HL-60/S4 treated with phorbol 12-myristate 13-acetate at 8.2 ng/mL for 4 days and 3 days (cell line): ENCODE measurements around the gene SORBS1.

Experiments
- in situ Hi-C: fragments of 300-500 bp; cut with MboI; formaldehyde crosslinking; loops from 2 replicates; pipeline ENCODE4 v1.15.0; 2022; ENCODE audit warnings: low sequenced_read_pairs

Gene SORBS1

DNA sequence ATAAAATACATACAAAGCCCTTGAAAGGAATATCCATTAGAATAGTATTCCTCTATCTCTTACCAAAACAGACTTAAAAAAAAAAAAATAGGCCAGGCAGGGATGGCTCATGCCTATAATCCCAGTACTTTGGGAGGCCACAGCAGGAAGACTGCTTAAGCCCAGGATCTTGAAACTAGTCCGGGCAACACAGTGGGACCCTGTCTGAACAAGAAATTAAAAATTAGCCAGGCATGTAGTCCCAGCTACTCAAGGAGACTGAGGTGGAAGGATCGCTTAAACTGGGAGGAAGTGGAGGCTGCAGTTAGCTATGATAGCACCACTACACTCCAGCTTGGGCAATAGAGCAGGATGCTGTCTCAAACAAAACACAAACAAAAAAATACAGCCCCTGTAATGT, 280.0 kb downstream of the SORBS1 start:
- in situ Hi-C loops = no loop called here

DNA sequence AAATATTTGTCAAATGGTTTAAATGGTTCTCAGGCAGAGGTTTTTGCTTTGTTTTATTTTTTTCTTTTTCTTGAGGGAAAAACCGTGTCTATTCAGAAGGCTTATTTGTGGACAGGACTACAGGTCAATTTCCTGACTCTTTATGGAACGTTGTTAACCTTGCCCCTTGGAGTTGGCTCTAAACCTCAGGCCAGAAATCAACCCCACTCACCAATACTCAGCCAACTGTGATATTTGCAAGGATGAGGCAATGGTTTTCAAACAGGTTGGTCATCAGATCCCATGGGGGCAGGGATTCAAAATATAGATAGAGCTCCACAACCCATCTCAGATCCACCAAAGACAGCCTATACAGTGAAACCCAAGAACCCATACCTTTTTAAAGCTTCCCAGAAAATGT, 280.5 kb downstream of the SORBS1 start:
- in situ Hi-C loops = no loop called here

DNA sequence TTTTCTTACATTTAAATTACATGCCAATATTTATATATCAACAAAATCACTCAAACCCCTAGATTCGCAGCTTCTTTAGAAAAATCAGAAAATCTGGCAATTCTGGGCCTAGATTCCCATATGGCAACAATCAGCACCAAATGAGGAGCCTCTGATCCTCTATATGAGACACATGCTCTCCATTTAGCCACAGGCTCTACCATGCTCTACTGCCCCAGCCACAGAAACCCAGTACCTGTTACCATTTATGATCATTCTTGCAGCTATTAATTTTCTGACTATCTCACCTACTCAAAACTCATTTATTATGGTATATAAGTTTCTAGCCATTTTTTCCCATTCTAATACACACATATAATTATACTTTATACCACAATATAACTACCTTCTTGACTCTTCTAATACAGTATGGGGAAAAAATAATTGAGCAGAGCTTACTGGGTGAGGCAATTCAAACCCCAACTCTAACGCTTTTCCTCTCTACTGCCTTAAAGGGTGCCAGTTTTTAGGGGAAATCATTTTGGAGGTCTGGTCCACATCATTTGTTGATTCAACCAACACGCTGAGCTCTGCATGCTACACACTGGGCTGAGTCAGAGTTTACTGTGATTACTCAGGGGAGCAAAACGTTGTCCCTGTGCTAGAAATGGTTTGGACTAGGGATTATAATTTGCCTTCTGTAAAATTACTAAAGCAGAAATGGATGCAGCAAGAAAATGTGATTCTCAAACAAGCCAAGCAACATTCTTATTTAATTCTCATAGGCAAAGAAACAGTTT, 281.9 kb downstream of the SORBS1 start:
- in situ Hi-C loops = no loop called here

DNA sequence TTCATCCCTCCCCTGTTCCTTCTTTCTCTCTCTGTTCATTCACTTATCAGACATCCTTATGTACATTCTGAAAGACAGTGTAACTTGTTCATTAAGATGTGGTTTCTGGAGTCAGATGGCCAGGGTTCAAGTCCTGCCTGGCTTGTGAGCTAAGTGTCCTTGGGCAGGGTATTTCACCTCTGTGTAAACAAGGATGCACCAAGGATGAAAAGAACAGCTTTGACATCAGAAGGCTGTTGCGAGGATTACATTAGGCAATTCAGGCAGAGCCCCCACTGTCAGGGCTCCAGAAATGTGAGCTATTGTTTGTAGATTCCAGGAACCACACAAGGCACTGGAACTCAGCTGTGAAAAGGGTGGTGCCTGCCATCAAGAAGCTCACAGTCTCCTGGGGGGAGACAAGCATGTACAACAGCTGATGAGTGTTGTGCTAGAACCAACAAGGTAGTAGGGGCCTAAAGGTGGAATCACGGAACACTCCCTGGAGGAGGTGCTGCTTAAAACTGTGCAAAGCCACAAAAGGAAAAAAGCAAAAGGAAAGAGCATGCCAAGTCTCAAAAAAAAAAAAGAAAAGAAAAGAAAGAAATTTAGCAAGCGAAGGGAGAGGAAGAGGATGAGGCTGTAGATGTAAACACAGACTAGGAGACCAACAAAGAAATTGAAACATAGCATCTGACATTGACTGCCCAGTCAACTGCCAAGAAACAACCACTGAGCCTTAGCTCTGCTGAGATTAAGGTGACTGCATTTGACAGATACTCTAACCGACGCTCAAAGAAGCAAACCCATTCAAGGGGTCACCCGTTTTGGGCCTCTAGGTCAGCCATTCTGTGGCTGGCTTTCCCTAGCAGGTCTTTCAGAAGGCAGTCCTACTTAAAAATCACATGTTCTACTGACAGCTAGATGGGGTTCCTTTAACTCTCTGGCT, 282.8 kb downstream of the SORBS1 start:
- in situ Hi-C loops = no loop called here

DNA sequence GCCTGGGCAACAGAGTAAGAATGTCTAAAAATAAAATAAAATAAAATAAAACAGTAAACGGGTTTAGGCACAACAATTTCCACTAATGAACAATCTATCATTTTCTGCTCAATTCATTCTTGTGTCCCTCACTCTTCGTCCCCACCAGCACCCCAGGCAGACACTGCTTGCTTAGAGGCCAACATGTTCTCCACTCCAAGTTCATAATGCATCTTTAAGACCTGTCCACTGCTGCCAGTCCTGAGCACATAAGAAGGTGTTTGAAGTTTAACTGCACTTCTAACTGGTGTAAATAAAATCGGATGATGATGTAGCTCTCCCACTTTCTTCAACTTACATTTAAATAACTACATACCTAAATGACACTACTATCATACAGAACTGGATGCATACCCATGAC, 283.6 kb downstream of the SORBS1 start:
- in situ Hi-C loops = no loop called here

DNA sequence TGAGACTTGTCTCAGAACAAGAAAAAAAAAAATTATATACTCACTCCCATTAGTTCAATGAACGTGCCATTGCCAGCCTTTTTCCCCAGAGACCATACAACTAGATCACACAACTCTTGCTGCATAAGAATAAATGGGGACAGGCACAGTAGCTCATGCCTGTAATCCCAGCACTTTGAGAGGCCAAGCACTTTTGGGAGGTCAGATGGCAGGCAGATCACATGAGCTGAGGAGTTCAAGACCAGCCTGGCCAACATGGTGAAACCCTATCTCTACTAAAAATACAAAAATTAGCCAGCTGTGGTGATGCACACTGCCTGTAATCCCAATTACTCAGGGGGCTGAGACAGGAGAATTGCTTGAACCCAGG, 284.0 kb downstream of the SORBS1 start:
- in situ Hi-C loops = no loop called here

DNA sequence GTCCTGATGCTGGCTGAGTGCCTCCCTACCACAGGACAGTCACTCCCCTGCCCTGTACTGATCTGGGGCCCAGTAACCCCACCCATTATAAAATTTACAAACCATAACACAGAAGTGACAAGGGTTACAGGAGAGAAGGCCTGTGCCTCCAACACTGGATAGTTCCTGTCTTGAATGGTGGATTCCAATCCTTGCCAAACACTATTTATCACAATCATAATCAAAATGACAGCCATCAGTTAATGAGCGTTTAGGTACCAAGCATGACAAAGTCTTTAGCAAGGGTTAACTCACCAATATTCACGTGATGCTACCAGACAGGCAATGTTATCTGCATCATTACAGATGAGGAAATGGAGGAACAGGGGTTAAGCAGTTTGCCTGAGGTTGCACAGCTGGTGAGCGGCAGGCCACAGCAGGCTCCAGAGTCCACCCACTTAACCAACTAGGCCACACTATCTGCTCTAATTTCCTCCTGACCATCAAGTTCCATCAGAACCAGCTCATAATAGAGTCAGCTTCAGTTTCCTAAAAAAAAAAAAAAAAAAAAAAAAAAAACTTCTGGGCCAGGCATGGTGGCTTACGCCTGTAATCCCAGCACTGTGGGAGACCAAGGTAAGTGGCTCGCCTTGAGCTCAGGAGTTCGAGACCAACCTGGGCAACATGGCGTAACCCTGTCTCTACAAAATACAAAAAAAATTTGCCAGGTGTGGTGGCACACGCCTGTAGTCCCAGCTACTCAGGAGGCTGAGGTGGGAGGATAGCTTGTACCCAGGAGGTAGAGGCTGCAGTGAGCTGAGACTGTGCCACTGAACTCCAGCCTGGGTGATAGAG, 284.6 kb downstream of the SORBS1 start:
- in situ Hi-C loops = no loop called here

DNA sequence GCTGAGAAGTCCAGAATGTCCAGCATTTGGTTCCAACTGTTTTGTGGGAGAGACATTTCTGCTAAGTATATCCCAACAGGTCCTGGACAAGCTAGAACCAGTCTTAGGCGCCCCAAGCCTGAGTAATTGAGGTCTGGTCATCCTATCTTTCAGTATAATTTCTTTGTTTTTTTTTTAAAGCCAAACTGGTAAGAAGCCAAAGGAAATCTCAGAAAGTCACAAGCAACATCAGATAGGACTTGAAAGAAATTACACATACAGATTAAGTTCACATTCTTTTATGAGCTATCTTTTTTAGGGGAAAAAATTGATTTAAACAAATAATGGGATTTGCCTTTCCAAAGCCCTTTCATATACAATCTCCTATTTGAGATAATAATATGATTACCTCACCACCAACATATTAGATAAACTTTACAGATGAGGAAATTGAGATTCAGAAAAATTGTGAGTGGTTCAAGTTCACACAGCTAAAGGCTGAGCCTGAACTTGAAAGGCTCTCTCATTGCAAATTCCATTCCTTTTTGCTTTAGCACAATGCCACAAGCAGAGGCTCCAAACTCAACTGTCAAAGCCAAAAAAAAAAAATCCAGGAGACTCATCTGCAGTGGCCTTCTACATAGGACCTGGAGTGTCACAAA, 285.3 kb downstream of the SORBS1 start:
- in situ Hi-C loops = no loop called here

DNA sequence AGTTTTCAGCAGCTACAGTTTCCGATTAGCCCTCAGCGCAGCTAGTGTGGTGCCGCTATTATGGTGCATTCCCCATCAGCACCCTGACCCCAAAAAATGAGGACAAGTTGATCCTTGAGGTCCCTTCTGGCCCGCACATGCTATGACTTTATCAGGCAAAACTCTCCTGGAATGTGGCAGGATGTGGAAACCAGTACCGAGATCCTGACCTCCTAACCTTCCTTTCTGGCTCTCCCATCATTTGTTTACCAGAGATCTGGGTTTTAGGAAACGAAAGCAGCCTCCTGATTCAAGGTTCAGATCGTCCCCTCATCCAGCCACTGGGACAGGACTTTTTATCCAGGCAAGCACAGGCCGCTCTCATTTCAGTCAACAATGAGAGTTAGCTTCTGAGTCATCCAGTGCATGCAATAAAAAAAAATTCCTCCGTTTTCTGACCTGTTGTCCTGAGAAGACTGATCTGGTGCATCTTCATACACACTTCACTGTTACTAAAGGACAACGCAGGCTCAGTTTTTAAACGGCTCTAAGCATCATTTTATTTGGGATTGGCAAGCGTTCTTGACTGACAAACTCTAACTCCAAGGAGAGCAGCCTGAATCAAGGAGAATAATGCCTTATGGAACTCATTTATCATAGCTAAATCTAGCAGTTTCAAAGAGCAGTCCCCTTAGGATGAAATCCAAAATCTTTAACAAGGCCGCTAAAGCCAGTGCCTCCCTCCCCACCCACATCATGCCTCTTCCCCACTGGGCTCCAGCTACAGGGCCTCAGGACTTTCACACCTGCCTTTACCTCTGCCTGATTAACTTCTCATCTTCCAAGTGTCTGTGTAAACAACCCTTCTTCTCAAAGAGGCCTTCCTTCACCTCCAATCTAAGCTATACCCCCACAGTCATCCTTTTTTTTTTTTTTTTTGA, 287.5 kb downstream of the SORBS1 start:
- in situ Hi-C loops = no loop called here

DNA sequence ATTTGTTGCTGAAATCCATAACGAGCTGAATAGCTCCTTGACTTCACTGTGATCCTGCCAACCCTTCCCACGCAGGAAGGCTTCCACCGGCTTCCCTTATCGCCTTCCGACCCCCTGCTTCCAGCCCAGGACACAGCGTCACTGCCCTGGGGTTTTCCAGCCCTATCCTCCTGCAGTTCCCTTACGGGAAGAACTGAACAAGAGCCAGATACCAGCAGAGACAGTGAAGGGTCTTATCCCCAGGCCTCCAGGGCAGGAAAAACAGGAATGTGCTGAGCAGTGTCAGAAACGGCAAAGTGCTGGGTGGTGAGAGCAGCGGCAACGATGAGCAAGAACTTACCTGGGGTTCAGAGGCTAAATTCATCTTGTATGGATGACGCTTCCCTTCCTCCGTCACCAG, 292.7 kb downstream of the SORBS1 start:
- in situ Hi-C loops = no loop called here

DNA sequence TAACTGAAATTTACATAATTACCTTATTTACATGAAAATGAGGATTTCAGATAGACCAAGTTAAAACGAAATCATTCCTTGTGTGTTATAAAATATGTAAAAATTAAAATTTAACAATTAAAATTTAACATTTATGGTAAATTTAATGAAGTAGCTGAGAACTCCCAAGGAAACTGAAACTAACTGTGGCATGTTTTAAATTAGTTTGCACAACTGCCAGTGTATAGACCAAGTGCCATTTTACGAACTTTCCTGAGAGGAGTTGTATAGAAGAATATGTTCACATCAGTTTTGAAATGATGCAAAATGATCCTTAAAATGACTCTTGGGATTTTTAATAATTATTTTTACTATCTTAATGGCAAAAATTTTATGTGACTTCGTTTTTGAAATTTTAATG, 293.9 kb downstream of the SORBS1 start:
- in situ Hi-C loops = no loop called here

DNA sequence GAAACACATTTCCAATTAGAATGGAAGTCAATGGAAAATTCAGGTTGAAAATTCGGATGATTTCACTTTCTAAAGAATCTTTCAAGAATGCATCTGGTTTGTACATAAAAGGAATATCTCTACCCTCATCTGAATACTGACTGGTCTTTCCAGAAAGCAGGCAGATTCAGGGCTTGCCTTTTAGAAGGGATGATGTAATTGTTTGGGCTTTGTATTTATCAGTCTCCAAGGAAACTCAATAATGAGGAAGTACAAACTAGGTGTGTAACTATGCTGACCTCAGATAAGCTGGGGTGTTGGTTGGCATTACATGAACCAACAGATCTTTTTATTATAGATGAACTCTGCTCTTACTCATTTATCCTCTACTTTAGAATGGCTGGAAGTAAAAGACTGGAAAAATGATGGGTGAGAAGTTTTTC, 294.5 kb downstream of the SORBS1 start:
- in situ Hi-C loops = no loop called here

DNA sequence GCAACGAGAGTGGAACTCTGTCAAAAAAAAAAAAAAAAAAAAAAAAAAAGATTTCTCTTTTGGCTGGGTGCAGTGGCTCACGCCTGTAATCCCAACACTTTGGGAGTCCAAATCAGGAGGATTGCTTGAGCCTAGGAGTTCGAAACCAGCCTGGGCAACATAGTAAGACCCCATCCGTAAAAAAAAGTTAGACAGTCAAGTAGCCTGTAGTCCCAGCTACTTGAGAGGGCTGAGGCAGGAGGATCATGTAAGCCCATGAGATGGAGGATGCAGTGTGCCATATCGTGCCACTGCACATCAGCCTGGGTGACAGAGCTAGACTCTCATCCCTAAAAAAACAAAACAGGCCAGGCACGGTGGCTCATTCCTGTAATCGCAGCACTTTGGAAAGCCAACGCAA, 295.6 kb downstream of the SORBS1 start:
- in situ Hi-C loops = no loop called here

DNA sequence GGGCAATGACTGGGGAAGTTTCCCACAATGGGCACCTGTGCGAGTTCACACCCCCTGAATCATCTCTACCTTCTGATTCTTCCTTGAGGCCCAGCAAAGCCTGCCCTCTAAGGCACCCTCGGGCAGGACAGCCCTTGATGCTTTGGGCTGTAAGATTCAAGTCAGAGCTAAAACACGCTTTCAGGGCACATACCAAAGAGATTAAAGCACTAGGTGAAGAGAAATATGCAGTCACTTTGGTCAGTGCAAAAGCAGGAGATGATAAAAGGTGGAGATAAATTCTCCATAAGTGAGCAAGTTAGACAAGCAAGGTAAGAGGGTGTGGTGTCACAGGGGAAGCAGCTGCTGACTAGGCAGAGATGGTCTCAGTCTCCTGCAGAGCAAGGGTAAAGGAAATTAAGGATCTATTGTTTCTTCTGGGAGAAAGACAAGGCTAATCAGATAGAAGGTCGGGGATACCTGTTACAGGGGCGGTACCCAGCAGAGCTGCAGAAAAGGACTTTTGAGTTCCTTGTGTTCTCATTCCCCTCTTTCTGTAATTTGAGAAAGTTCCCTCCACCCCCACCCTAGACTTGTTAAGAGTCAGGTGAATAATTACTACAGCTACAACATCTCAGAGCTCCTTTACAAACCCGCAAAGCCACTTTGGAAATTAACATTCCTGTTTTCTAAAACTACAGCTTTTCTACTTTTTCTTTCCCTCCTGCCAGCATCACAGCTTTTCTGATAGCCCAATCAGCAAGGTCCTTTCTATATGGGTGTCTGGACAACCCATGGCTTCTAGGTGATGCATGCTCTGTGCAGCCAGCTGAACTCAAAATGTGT, 296.7 kb downstream of the SORBS1 start:
- in situ Hi-C loops = no loop called here

DNA sequence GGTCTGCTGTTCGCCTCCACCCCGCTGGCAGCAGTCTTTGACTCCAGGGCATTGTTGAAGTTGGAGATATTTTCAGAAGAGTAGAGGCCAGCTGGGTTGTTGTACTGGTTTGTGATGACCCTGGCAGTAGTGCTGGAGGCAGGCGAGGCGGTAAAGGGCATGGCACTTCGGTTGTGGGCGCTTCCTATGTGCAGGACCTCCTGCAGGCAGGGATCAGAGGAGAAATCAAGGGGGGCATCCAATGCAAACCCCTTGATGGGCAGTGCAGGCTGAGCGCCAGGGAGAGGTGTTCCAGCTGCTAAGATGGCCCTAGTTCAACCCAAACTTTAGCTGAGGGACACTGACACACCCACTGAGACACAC, 297.3 kb downstream of the SORBS1 start:
- in situ Hi-C loops = no loop called here

DNA sequence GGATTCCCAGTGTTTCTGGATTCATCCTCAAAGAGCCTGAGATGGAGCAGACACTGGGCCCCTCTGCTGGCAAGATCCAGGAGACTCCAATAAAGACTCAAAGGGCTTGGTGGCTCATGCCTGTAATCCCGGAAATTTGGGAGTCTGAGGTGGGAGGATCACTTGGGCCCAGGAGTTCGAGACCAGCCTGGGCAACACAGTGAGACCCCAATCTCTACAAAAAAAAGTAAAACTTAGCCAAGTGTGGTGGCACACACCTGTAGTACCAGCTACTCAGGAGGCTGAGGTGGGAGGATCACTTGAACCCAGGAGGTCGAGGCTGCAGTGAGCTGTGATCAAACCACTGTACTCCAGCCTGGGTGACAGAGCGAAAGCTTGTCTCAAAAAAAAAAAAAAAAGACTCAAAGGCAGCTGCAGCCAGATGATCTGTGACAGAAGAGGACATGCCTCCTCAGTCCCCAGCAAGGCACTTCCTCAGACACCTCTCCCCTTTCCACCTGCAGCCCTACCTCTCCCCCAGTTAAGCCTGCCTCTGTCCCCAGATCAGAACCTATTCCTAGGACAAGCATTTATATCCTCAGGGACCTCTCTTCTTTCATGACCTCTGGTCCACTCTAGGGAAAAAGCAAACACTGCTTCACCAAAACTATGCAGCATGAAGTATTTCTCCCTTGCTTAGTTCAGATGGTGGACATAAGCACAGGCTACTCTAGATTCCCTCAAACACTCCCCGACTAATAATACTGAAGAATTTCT, 298.2 kb downstream of the SORBS1 start:
- in situ Hi-C loops = no loop called here

DNA sequence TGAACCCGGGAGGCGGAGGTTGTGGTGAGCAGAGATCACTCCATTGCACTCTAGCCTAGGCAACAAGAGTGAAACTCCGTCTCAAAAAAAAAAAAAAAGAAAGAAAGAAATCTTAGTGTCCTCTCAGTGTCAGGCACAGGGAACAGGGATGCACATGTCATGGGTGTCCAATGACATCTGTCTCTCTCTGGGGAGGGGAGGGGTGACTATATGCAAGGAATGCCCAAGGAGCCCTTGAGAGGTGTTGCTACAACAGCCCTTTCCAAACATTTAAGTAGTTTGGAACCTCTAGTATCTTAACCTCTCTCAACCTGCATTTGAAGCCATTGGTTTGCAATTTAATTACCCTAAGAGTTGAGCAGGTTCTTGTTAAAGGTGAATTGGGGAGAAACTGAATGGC, 299.2 kb downstream of the SORBS1 start:
- in situ Hi-C loops = no loop called here
